Activated T-cell treated with anti-CD3 and anti-CD28 coated beads, Interleukin-2, amount 50 U/mL, for 1 hour (primary cell): ENCODE results near the gene PHACTR3.

Experiments used
- DNase-seq: peaks from one replicate; pipeline ENCODE4 v3.0.0-alpha.2; 2020

Gene PHACTR3

DNA sequence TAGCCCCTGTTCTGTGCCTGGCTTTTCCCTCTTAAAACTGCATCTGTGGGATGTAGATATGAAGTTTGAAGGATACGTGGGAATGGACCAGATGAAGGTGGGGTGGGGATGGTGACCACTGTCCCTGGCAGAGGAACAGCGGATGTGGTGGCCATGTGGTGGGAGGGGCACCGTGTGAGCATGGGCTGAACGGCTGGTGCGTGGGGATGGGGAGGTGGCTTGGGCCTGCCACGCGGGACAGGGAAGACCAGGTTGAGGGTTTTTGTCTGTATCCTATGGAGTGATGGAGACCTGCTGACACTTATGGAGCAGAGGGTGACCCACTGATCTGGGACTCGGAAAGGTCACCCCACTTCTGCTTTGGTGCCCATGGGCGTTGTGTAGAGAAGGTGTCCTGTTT lies 19.2 kb downstream of the PHACTR3 start:
- DNase-seq, result no peak

DNA sequence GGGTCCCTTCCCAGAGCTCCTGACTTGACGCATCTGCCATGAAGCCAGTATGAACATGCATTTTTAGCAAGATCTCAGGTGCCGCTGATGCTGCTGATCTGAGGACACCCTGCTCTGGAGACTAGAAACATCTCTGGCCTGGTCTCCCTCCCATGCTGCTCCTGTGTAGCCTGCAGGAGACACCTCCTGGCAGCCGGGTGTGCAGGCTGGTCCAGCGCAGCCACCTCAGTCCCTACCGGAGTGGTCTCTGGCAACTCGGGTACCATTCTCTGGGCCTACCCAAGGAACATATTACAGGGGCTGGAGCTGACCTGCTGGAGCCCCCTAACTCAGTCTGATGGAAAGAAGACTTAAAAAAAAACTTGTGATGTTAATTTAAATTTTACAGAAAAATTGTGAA lies 20.1 kb downstream of the PHACTR3 start:
- no peak for DNase-seq

DNA sequence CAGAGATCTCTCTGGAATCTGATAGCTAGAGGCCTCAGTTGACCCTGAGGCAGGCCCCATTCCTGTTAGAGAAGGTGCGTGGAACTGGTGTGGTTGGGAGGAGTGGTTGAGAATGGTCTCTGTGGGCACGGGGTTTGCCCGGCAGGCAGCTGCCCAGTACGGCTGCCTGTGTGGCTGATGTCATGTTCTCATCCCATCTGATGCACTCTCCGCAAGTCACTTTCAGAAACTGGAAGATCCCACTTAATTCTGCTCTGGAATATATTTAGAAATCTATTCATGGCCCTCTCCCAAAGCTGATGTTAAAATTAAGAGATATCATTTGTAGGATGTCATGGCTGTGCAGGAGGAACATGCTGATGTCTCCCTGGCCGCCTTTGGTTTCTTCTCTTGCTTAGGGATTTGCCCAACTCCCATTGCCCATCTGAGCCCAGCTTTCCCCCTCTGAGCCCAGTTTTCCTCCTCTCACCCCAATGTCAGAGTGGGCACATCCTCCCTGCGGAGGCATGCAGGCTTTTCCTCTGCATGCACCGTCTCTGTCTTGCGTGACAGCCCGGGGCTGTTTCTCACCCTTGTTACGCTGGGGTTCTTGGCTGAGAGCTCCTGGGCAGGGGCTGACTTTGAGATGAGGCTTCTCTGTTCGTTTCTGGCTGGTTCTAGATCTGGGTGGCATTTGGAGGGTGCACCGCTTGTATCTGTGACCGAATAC lies 21.0 kb downstream of the PHACTR3 start:
- DNase-seq, result no peak

DNA sequence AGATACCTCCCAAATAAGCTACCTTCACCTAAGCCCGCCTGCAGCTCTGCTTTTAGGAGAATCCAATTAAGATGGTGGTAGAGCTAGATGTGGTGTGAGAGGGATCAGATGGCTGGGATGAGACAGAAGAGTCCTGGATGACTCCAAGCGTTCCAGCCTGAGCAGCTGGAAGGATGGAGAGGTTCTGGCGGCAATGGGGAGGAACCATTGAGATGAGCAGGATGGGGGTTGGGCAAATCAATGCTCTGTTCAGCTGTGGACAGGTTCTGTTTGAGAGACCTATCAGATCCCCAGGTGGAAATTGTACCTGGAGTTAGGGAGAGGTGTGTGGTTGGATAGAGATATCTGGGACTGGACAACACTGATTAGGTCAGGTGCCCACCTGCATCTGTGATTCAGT lies 23.0 kb downstream of the PHACTR3 start:
- no peak for DNase-seq

DNA sequence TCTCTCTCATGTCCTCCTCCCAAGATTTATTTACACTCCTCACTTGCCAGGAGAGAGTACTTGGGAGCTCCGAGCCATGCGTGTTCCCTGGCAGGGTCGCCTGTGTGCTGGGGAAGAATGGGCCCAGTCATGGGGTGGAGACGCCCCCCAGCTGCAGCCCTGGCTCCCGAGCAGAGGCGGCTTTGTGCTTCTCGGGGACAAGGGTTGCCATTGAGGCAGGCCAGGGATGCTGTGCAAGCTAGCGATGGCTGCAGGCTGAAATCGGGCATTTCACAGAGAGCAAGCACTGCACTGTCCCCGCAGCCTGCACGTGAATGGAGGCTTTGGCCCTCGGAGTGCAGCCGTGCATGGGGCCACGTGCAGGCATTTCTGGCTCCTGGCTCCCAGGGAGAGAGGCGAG lies 23.8 kb downstream of the PHACTR3 start:
- no peak for DNase-seq

DNA sequence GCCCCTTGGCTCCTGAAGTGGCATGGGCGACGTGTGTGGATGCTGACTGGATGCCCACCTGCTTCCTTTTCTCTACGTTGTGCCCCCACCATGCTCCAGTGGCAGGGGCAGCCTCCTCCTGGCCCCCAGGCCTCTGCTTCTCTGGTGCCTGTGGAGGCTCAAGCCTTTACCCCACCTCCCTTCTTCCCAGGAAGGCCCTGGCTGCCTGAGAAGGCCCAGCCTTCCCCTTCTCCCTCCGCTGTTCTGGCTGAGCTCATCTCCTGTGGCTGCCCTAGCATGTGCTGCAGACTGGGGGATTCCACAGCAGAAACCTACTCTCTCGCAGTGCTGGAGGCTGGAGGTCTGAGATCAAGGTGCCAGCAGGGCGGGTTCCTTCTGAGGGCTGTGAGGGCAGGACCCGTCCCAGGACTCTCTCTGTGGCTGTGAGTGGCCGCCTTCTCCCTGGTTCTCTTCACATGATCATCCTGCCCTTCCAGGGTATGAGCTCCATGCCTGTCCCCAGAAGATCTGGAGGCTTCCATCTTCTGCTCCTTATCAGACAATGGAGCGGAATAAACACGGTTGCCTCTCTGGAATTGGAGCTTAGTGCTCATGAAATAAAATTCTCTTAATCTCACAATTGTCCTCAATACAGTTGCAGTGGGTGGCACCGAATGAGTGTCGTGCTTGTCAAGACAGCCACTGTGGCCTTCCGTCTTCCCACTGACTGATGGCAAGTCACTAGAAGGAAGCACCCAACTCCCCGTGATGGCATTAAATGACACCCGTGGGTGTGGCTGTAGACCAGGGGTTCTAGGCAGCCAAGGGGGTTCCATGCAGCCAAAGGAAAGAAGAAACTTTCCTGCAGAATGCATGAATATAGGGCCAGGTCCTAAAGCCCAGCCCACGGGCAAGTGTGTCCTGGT lies 25.1 kb downstream of the PHACTR3 start:
- no peak for DNase-seq

DNA sequence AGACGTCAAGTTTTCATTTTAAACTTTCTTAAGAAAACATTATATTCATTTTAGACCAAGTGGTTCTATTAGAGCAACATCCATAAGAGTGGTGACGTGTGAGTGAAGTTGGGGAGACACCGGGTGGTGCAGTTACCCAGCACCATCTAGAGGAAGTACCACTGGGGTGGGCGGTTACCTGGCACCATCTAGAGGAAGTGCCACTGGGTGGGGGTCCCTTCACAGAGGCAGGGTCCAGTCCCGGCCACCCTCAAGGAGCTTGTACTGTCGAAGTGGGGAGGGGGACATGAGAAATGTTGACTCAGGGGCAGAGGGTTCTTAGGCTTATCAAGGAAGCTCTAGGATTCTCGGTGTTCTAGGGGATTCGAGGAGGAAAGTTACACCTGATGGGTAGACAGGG lies 26.2 kb downstream of the PHACTR3 start:
- DNase-seq, result no peak

DNA sequence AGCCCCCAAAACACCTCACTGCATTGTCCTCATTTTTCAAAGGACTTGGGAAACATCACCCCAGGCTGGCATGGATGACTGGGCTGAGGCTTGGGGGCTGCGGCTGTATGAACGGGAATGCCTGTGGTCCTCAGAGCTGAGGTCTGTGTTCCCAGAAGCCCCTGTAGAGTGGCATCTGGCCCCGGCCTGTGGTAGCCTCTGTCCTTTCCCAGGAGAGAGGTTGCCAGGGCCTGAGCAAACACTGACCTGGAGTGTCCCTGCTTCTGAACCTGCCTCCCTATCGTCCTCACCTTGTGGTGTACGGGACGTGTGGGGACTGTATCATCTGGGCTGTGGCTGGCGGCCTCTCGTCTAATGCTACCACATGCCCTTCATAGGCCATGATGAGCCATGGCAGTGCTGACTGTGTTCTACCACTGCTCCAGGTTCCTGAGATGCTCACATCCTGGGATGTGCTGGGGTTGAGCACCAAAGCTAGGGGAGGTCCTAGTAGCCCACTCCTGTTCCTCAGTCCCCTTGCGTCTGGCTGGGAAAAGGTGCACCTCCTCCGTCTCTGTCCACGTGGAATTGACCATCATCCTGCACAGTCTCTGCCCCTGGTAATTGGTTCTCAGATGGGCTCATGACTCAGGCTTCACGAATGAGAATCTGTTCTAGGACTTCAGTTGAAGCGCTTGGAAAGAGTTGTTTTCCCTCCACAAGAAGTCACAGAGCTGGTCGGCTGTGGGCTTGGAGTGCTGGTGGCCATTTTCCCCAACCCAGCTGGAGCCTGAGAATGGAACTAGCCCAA lies 27.6 kb downstream of the PHACTR3 start:
- DNase-seq, result no peak

DNA sequence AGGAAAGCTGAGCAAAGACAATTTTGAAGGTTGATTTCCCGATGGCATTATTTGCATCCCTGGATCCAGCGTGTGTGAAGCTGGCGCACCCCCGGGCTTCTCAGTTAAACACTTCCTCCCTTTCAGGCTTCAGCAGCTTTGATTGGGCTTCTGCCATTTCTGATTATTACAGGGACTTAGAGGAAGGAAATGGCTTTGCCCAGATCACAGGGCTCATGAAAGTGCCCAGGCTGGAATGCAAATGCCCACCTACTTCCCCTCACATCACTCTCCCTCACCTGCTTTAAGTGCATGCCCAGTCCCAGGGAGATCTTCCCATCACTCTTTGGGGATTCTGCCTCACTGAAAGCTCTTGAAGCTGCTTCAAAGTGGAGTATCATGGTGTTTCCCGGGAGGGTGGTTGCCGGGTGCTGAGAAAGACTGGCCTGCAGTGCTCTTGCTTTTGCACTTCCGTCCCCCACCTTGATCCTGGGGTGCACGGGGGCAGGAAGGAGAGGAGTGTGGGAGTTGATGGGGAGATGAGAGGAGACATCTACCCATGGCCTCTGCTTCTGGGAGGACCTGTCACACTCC lies 28.3 kb downstream of the PHACTR3 start:
- DNase-seq, result no peak

DNA sequence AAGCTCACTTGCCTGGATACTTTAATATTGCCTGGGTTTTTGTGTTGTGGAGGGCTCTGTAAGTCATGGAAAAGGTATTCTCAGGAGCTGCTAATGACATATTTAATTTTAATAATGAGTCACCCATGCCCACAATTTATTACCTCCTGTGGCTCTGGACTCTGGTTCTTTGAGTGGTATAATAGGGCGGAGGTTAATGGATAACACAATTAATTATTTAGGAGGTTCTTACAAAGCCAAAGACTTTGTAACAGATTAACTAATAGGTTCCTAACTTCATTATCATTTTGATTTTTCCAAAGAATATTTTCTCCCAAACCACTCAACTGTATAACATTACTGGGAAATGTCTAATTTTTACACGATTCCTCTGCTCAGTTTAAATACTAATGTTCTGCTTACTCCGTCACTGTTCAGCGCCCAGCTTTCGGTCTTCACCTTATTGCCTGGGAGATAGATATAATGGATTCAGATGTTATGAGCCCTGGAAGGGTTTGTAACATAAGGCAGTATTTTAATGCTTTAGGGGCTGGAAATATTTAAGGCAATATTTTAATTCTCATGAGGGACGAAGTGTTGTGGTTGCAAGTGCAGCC lies 29.4 kb downstream of the PHACTR3 start:
- no peak for DNase-seq

DNA sequence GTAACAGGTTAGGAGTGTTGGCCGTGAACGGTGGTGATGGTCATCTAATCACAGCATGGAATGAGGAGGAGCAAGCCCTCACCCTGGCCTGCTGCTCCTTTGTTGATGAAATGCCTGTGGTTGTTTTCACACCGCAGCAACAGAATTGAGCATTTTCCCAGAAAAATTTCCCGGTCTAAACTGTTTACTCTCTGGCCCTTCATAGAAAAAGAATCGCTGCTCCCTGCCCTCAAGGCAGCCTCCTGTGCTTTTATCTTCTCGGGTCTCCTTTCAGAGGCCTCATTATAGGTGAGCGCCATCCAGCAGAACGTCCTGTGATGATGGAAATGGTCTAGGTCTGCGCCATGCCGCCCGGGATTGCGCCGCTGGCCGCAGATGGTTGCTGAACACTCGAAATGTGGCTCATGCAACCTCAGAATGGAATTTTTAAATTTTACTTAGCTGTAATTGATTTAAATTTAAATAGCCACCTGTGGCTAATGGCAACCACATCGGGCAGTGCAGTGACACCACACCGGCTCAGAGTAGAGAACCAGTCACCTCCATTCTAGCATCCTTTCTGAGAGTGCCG lies 30.2 kb downstream of the PHACTR3 start:
- no peak for DNase-seq

DNA sequence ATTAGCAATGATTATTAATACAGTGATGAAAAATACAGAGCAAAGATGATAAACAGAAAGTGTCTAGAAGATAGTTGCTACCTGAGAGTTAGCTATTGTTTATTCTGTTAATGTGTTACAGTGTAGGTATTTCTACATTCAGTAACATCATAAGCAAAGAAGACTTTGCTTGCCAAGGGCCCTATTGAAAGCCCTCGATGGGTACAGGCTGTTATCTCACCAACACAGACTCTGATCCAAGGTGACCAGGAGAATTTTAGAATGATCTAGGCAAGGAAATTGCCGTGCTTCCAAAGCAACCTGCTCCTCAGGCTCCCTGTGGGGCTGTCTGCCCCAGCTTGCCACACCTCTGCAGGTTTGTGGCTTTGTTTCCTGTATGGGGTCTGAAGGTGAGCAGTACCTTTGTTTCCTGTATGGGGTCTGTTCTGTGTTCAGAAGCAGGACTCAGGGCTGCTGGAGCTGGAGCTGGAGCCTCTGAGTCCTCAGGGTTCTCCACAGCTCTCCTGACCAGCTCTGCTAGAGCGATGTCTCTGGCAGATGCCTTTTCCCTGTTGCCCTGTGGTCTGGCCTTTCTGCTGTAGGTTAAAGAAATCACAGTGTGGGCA lies 32.5 kb downstream of the PHACTR3 start:
- no peak for DNase-seq

DNA sequence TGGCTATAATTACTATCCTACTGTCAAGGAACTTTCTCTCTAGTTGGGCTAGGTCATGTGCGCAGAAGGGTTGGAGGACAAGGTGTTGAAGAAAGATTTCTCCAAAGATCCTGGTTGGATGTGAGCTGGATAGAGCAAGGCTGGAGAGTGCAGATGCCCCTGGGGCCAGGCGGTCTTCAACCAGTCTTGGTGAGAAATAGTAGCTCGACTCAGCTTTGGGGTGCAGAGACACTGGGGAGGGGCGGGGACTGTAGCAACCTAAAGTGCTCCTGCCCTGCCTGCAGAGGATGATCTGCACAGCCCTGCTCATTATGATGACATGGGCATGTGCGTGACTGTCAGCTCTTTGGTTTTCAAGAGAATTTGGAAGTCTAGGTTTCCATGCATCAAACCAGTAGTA lies 35.9 kb downstream of the PHACTR3 start:
- no peak for DNase-seq

DNA sequence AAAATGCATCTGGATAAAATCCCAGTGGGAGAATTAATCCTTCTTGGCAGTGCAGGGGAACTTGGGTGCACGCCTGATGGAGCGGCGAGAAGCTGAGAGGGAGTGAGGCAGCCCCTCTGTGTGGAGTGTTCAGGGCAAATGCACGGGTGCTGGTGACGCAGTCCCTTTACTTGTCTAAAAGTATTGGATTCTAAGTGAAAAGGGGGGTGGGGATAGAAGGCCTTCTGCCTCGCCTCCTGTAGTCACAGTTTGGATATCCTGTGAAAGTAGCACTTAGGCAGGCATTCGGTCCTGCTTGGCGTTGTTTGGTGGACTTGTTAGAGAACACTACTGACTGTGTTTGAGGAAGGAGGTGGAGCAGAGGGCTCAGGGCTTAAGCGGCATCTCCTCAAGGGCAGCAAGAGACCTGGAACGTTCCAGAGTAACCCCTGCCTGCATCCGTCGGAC lies 39.3 kb downstream of the PHACTR3 start:
- DNase-seq, result no peak

DNA sequence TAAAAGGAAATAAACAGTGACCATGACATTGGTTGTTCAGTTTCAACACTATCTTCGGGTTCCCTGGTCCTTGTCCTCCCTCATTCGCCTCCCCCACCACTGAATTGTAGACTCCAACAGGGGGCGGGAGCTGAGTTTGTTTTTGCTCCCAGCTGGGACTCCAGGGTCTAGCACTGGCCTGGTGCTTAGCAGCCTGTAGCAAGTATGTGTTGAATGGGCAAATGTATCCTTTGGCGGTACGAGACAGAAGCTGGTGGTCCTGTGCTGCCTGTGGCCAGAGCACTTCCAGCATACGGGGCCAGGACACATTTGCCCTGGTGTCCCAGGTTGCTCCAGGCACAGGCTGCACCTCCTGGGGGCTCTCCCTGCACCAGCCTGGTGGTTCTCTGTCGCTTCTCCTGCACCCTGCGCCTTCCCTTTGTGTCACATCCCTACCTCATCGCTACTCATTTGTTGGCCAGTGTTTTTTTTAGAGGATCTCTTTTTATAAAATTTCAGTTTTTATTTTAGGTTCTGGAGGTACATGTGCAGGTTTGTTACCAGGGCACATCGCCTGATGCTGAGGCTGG lies 40.1 kb downstream of the PHACTR3 start:
- DNase-seq, result no peak

DNA sequence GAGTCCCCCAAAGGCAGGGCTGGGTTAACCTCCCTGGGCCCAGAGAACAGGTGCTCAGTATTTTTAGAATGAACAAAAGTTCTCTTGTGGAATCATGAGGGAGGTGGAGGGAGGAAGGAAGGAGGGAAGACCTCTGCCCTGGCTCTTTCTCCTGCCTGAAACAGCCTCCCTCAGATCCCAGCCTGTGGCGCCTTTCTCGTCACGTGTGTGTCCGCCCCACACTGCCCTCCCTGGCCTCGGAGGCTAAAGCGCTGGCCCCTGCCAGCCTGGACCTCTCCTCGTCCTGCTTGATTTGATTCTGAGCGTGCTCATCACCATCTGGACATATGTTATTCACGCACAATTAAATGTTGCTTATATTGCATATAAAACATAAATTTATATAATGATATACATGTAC lies 40.9 kb downstream of the PHACTR3 start:
- DNase-seq, result no peak

DNA sequence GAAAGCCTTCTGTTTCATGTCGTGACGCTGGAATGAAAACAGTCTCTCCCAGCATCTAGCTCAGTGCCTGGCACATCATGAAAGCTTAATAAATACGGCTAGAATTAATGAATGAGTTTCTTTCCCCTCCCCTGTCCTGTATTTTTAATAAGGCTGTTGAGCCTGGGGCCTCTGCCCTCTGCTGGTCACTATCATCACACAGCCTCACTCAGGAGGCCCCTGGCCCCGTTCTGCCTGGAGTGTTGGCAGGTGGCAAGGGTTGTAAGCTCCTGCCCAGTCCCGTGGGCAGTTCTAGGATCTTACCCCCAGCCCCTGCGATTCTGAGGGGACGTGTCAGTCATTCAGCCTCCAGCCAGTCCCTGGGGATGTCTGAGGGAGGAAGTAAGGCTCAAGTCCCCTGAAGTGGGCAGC lies 41.4 kb downstream of the PHACTR3 start:
- no peak for DNase-seq

DNA sequence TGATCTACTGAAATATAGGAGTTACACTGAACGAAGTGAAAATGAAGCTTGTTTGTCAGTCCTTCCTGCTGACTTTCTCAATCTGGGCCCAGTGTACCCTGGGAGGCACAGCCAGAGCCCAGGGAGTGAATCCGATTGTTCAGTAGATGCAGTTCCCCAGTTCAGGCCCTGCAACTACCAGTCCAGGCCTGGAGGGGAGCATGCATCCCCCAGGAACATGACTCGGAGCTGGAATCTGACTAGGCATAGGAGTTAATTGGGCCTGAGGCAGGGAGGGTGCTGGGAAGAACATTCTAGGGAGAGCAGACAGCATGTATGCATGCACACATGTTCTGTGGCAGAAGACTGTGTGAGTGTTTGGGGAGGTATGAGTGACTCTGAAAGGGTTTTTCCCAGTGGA lies 42.1 kb downstream of the PHACTR3 start:
- DNase-seq, result no peak

DNA sequence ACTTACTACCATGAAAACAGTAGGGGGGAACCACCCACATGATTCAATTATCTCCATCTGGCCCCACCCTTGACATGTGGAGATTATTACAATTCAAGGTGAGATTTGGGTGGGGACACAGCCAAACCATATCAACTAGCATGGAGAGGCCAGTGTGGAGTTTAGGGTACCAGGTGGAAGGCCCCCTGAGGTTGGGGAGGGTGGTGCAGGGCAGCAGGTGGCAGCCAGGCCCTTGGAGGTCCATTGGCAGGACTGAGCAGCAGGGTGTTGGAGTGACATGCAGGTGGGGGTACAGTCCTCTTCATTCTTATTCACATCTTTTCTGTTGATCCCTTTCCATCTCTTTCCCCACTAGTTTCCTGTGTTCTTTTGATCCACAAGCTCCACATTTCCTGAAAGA lies 42.9 kb downstream of the PHACTR3 start:
- DNase-seq, result no peak

DNA sequence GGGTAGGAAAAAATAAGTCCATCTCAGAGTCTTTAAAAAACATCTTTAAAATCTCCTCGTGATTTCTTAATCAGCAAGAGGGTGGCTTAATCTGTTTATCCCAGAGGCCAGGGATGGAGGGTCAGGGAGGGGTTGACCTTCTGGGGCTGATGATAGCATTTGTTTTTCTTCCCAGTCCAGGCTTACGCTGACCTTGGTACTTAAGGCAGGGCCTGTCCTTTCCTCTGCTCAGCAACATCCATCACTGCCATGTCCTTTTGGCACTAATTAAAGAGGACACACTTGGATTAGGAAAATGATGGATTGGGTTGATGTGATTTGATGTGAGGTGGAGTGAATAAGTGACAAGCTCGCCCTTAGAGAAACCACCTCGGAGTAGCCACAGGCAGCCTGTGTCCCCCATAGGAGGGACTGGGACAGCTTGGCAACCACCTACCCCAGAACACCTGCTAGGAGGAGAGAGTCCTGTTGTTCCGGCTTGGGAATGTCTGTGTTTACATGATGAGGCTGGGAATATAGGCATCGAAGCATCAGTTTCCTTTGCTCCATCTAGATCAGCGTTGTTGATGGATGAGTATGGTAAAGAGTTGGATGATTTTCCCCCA lies 44.2 kb downstream of the PHACTR3 start:
- no peak for DNase-seq

DNA sequence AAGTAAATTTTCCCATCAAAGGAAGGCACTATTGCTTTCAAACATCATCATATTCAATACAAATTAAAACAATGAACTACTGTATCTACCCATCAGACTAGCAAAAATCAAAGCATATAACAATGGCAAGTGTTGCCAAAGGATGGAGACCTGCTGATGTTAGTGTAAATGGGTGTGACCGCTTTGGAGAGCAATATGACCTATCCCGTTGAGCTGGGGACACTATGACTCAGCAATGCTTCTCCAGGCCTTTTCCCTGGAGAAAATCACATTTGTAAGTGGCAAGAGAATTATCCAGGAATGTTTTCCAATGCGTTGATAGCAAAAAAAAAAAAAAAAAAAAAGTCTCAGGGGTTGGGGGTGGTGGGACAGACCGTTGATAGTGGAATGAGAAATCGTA lies 46.1 kb downstream of the PHACTR3 start:
- DNase-seq, result no peak
